GM18508 (cell line): ENCODE data around the gene ALG1.
"Not testable (repeated sequence)": the region's sequence is repeated elsewhere in the genome, so short reads cannot be mapped to it uniquely, and the experiment has no call there.

ENCODE experiments used
- ATAC-seq: cut with Tn5 transposase; IDR thresholded peaks from one replicate; pipeline ENCODE4 v1.9.1; 2021; ENCODE audit warnings: moderate number of reproducible peaks; ENCODE audit not compliant: insufficient read depth, unreplicated experiment

Gene ALG1

GRCh38 chr16:5044011-5044540 lies 27.6 kb upstream of the ALG1 start:
- ATAC-seq, result no peak

GRCh38 chr16:5044581-5044980 lies 27.1 kb upstream of the ALG1 start:
- not testable (repeated sequence) for ATAC-seq

GRCh38 chr16:5045499-5046115 lies 26.0 kb upstream of the ALG1 start:
- ATAC-seq, result no peak

GRCh38 chr16:5046914-5047313 lies 24.7 kb upstream of the ALG1 start:
- no peak for ATAC-seq

- no peak for ATAC-seq
Observed at GRCh38 chr16:5054876-5055865, 16.5 kb upstream of the ALG1 start.

GRCh38 chr16:5056352-5056751 lies 15.3 kb upstream of the ALG1 start:
- no peak for ATAC-seq

- no peak for ATAC-seq
Observed at GRCh38 chr16:5058476-5058875, 13.2 kb upstream of the ALG1 start.

- ATAC-seq, result no peak
Observed at GRCh38 chr16:5059386-5060072, 12.1 kb upstream of the ALG1 start.

- ATAC-seq, result no peak
Observed at GRCh38 chr16:5060073-5060641, 11.5 kb upstream of the ALG1 start.

GRCh38 chr16:5062051-5062450 lies 9.6 kb upstream of the ALG1 start:
- no peak for ATAC-seq

GRCh38 chr16:5062790-5063765 lies 8.6 kb upstream of the ALG1 start:
- no peak for ATAC-seq

GRCh38 chr16:5064915-5065314 lies 6.7 kb upstream of the ALG1 start:
- no peak for ATAC-seq

GRCh38 chr16:5065326-5065725 lies 6.3 kb upstream of the ALG1 start:
- no peak for ATAC-seq

GRCh38 chr16:5065813-5066212 lies 5.8 kb upstream of the ALG1 start, which contains the start of gene C16orf89:
C16orf89 (minus strand) TSS chr16:5065956; CDS start chr16:5065908, 48 bp downstream.
- no peak for ATAC-seq

- no peak for ATAC-seq
Observed at GRCh38 chr16:5066511-5066910, 5.1 kb upstream of the ALG1 start.

- ATAC-seq, result no peak
Observed at GRCh38 chr16:5069048-5069447, 2.6 kb upstream of the ALG1 start.

- ATAC-seq, result no peak
Observed at GRCh38 chr16:5069854-5070253, 1.8 kb upstream of the ALG1 start.

GRCh38 chr16:5070431-5071186 lies 1.0 kb upstream of the ALG1 start:
- ATAC-seq, result no peak

- ATAC-seq, result no peak
Observed at GRCh38 chr16:5071341-5071680, 332 bp upstream of the ALG1 start.
